Activated CD4-positive, alpha-beta T cell treated with anti-CD3 and anti-CD28 coated beads for 24 hours (primary cell): Measurements from ENCODE around the gene GAREM2.

ENCODE experiments used
- DNase-seq, 2 donors: peaks; one replicate each; pipeline ENCODE4 v3.0.0-alpha.2; 2020; ENCODE audit warnings: low read depth in 2 of 2

Gene GAREM2

GRCh38 chr2:26187537-26188104 lies 14.7 kb downstream of the GAREM2 start:
- DNase-seq = no peak

- no peak for DNase-seq
These were observed 16.2 kb downstream of the GAREM2 start for GRCh38 chr2:26189123-26189522.

- no peak for DNase-seq
These were observed 16.9 kb downstream of the GAREM2 start for GRCh38 chr2:26189751-26190150.

GRCh38 chr2:26190369-26190768 lies 17.5 kb downstream of the GAREM2 start:
- no peak for DNase-seq

GRCh38 chr2:26191316-26192159 lies 18.6 kb downstream of the GAREM2 start:
- no peak for DNase-seq

GRCh38 chr2:26193578-26194231 lies 20.8 kb downstream of the GAREM2 start:
- DNase-seq = no peak

GRCh38 chr2:26195040-26195984 lies 22.4 kb downstream of the GAREM2 start:
- no peak for DNase-seq

GRCh38 chr2:26196683-26197418 lies 24.0 kb downstream of the GAREM2 start:
- no peak for DNase-seq

- DNase-seq = no peak
These were observed 24.6 kb downstream of the GAREM2 start for GRCh38 chr2:26197516-26197915.

- DNase-seq = no peak
These were observed 30.1 kb downstream of the GAREM2 start for GRCh38 chr2:26202981-26203490.

GRCh38 chr2:26203906-26204305 lies 31.0 kb downstream of the GAREM2 start:
- DNase-seq = no peak

- DNase-seq = no peak
These were observed 39.1 kb downstream of the GAREM2 start for GRCh38 chr2:26212011-26212410.

- DNase-seq = no peak
These were observed 41.9 kb downstream of the GAREM2 start for GRCh38 chr2:26214759-26215158.

GRCh38 chr2:26215833-26216232 lies 42.9 kb downstream of the GAREM2 start:
- no peak for DNase-seq

GRCh38 chr2:26216587-26216986 lies 43.7 kb downstream of the GAREM2 start:
- no peak for DNase-seq

GRCh38 chr2:26217720-26218119 lies 44.8 kb downstream of the GAREM2 start:
- no peak for DNase-seq

- DNase-seq = no peak
These were observed 50.1 kb downstream of the GAREM2 start for GRCh38 chr2:26223018-26223417.

GRCh38 chr2:26224095-26224494 lies 51.2 kb downstream of the GAREM2 start:
- no peak for DNase-seq

GRCh38 chr2:26229595-26229994 lies 56.7 kb downstream of the GAREM2 start:
- no peak for DNase-seq

GRCh38 chr2:26230806-26231205 lies 57.9 kb downstream of the GAREM2 start:
- DNase-seq = no peak

GRCh38 chr2:26235089-26235488 lies 62.2 kb downstream of the GAREM2 start:
- no peak for DNase-seq
